Right cardiac atrium (tissue), 5 donors: ENCODE data around the gene CCDC137. TPM values are rescaled to one million over a fixed set of nuclear protein-coding genes. Genes with fewer than 3 reads are reported as not detected.

ENCODE experiments used
- ATAC-seq, 2 donors: fragments of 200-7000 bp; cut with Tn5 transposase; one replicate each; pipeline versions ENCODE4 v1.8.0 to v1.9.1; 2020; ENCODE audit warnings: moderate library complexity in 2 of 2, mild to moderate bottlenecking in 1 of 2
- DNase-seq, 3 donors: peaks; one replicate each; pipeline ENCODE4 v3.0.0-alpha.2; 2020
- H3K27ac ChIP-seq: one replicate; pipeline ENCODE4 v1.5.1; 2013; ENCODE audit warnings: mild to moderate bottlenecking, low read length, control low read depth, moderate library complexity
- H3K27me3 ChIP-seq: one replicate; pipeline ENCODE4 v1.6.1; 2013; ENCODE audit not compliant: control insufficient read depth, insufficient read depth
- H3K4me1 ChIP-seq: one replicate; pipeline ENCODE4 v1.6.1; 2013; ENCODE audit warnings: low read length; ENCODE audit not compliant: control insufficient read depth, insufficient read depth
- H3K4me3 ChIP-seq: one replicate; pipeline ENCODE4 v1.5.1; 2013; ENCODE audit warnings: low read length, control low read depth
- H3K9me3 ChIP-seq: one replicate; pipeline ENCODE4 v1.6.1; 2013; ENCODE audit warnings: low read length; ENCODE audit not compliant: control insufficient read depth
- WGBS: extraction: QIAGEN DNeasy Blood & Tissue Kit; methylation state at CpG from one replicate; pipeline ENCODE4 v1.1.7; 2013; 5-methylcytosine and 5-hydroxymethylcytosine counted together
- intact Hi-C, 4 donors: fragments of 100-400 bp; cut with DNase I; formaldehyde crosslinking; loops; one replicate each; pipeline versions ENCODE4 v1.11.0 to v1.14.0; 2022 to 2023
- polyA plus RNA-seq: library from polyadenylated mRNA; stranded (reverse); fragments of 200-250 nt; gene quantifications from one replicate; pipeline ENCODE4 v1.2.3, GENCODE V29; 2013
- total RNA-seq, 4 donors: library from RNA; stranded (reverse); fragmentation: NEBNext Ultra II Directional; extraction: Animal tissue kit (Norgen Biotek cat#: 25700); gene quantifications; one replicate each; pipeline ENCODE4 v1.2.1, GENCODE V29; 2021
- donor health status: healthy with polysubstance abuse.
- donor health status: DM: no; HTN: yes; CAD: no.
- donor health status: DM: no; HTN: no; CAD: no.
- donor health status: DM: no; HTN: yes; CAD: no; lungs with severe emphysema.
- donor health status: DM: yes; HTN: yes; CAD: no.

Gene CCDC137
- total and polyA plus RNA-seq, 5 donors, result 5.0 to 10.9 (median 7.2) TPM

DNA sequence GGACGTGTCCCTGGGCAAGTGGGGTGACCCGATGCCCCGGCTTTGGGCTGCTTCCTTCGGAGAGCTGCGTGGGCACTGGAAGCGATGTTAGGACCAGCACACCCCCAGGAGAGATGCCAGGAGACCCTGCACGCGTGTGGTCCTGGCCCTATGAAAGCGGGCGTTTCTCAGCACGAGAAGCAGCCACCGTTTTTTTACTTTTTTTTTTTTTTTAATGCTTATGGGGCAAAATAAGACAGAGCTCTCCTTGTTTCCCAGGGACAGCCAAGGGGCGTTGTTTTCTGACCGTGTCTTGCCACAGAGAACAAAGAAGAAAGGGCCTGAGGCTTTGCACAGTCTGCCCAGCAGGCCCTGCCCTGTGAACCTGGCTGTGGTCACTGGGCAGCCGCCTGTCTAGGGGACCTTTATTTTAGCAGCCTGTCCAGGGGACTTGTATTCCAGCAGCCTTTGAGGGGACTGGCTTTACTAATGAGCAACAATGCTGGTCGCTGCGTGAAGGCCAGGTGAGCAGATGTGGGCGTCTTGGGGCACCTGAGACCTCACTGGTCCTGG lies 46.5 kb downstream of the CCDC137 start:
- Histone ChIP-seq H3K27ac (no peak overlapping the region), H3K27me3 (no peaks in the 10 kb centered on the region), H3K4me1 (peaks cover 8% of the 10 kb centered on the region), H3K4me3 (peak overlapping the region; percentile 82), H3K9me3 (no peaks in the 10 kb centered on the region)
- DNase-seq (peak in 1 of 3 donors; percentile 46), ATAC-seq (no peak)
- intact Hi-C loops, result no loop called here
- 40% methylated on average over 18 of the region's 18 CpGs for WGBS

GRCh38 chr17:81713556-81714411 lies 47.2 kb downstream of the CCDC137 start:
- no peak for DNase-seq
- Histone ChIP-seq H3K9me3 (no peaks in the 10 kb centered on the region), H3K27me3 (no peaks in the 10 kb centered on the region), H3K27ac (no peak overlapping the region), H3K4me3 (no peak overlapping the region), H3K4me1 (peaks cover 8% of the 10 kb centered on the region)
- ATAC-seq, result no peak
- WGBS, result 80% methylated on average over 36 of the region's 36 CpGs
- intact Hi-C loops, result no loop called here

DNA sequence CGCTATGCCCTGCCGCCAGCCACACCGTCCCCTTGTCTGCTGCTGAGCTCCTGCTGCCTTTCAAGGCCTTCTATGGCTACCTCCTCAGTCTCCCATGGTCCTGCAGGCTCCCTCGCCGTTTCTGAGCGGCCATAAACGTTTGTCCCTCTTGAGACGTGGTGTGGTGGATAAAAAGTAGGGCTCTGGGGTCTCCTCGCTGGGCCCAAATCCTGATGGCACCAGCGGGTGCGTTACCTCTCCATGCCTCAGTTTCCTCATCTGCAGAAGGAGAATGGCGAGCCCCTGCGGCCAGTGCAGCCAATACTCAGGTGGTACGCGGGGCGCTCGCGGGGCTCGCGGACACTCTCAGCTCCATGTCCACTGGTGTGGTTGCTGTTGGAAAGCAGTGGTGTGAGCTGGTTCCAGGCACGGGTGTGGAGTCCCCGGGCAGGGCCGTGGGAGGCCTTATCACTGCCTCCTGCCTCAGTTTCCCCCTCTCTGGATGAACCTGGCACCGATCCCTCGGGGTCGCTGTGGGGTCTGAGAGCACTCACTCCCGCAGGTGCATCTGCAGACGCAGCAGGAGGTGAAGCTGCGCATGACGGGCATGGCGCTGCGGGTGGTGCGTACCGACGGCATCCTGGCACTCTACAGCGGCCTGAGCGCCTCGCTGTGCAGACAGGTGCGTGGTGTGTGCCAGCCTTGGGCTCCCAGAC lies 48.0 kb downstream of the CCDC137 start:
- Histone ChIP-seq H3K4me3 (no peak overlapping the region), H3K27me3 (no peaks in the 10 kb centered on the region), H3K27ac (no peak overlapping the region), H3K4me1 (peaks cover 8% of the 10 kb centered on the region), H3K9me3 (no peaks in the 10 kb centered on the region)
- intact Hi-C loops, result no loop called here
- DNase-seq, result no peak
- WGBS, result 94% methylated on average over 39 of the region's 39 CpGs
- ATAC-seq, result no peak

- intact Hi-C loops, result no loop called here
- Histone ChIP-seq H3K4me1 (peaks cover 8% of the 10 kb centered on the region), H3K9me3 (no peaks in the 10 kb centered on the region), H3K27ac (no peak overlapping the region), H3K27me3 (no peaks in the 10 kb centered on the region), H3K4me3 (no peak overlapping the region)
- 90% methylated on average over 32 of the region's 32 CpGs for WGBS
- no peak for ATAC-seq
- no peak for DNase-seq
These were observed 48.8 kb downstream of the CCDC137 start for GRCh38 chr17:81715107-81715871.

GRCh38 chr17:81715872-81716673 lies 49.5 kb downstream of the CCDC137 start:
- intact Hi-C loops, result no loop called here
- no peaks in the 10 kb centered on the region for H3K27me3 ChIP-seq
- ATAC-seq (no peak), DNase-seq (peak in 1 of 3 donors; percentile 53)
- H3K27ac ChIP-seq, result no peak overlapping the region
- H3K9me3 ChIP-seq, result no peaks in the 10 kb centered on the region
- peaks cover 3% of the 10 kb centered on the region for H3K4me1 ChIP-seq
- 90% methylated on average over 43 of the region's 43 CpGs for whole genome bisulfite sequencing
- H3K4me3 ChIP-seq, result no peak overlapping the region

DNA sequence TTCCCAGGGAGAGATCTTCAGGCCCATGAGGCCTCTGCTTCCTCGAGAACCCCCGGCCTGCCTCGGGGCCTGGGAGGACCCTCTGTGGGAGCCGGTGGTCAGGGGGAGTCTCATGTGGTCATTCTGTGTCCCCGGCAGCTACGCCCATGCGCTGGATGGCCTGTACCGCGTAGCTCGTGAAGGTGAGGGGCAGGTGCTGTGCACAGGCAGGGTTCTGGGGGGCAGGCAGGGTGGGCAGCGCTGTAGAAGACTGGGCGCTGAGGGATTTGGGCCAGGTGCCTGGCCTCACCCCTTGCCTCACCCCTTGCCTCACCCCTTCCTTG lies 50.1 kb downstream of the CCDC137 start:
- H3K27ac ChIP-seq, result no peak overlapping the region
- DNase-seq (no peak), ATAC-seq (no peak)
- H3K9me3 ChIP-seq, result no peaks in the 10 kb centered on the region
- WGBS, result 94% methylated on average over 12 of the region's 12 CpGs
- H3K4me1 ChIP-seq, result no peaks in the 10 kb centered on the region
- intact Hi-C loops, result no loop called here
- no peaks in the 10 kb centered on the region for H3K27me3 ChIP-seq
- H3K4me3 ChIP-seq, result no peak overlapping the region

- no peaks in the 10 kb centered on the region for H3K4me1 ChIP-seq
- 94% methylated on average over 25 of the region's 25 CpGs for WGBS
- no peaks in the 10 kb centered on the region for H3K9me3 ChIP-seq
- ATAC-seq (no peak), DNase-seq (no peak)
- intact Hi-C loops, result no loop called here
- H3K27ac ChIP-seq, result no peak overlapping the region
- H3K4me3 ChIP-seq, result no peak overlapping the region
- H3K27me3 ChIP-seq, result no peaks in the 10 kb centered on the region
These were observed 50.7 kb downstream of the CCDC137 start for GRCh38 chr17:81717049-81717765.

- Histone ChIP-seq H3K4me1 (no peaks in the 10 kb centered on the region), H3K9me3 (no peaks in the 10 kb centered on the region), H3K27ac (no peak overlapping the region), H3K4me3 (no peak overlapping the region), H3K27me3 (no peaks in the 10 kb centered on the region)
- DNase-seq (no peak), ATAC-seq (no peak)
- 96% methylated on average over 9 of the region's 9 CpGs for WGBS
- intact Hi-C loops, result no loop called here
These were observed 51.2 kb downstream of the CCDC137 start for GRCh38 chr17:81717766-81718089.

DNA sequence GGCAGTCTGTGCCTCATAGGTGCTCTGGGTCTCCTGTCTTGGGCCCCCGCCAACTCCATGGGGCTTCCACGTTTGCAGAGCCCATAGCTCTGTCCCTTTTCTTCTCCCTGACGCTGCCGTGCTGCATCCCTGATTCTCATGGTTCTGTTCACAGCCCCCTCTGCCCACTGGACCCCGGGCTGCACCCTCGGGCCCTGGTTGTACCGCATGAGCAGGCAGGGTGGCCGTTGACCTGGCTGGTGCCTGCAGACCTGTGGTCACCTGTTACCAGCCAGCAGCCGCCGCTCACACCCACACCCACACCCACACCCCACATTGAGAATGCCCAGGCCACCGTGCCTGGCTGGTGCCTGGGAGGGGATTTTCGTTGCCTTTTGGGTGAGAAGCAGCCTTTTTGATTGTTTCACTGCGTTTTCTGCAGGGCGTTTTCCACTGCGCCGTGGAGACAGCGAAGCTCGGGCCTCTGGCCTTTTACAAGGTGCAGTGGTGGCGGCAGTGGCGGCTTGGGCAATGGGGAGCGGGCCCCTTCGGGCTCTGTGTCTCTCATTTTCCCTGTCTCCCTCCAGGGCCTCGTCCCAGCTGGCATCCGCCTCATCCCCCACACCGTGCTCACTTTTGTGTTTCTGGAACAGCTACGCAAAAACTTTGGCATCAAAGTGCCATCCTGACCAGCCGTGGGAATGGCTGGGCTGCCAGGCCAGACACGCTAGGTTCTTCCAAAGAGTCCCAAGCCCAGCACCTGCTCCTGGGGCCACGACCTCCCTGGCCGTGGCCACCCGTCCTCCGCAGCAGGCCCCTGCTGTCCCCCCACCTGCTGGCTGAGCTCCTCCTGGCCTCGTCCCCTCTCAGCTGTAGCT lies 53.1 kb downstream of the CCDC137 start:
- Histone ChIP-seq H3K27me3 (no peaks in the 10 kb centered on the region), H3K27ac (no peak overlapping the region), H3K4me3 (no peak overlapping the region), H3K9me3 (no peaks in the 10 kb centered on the region), H3K4me1 (no peaks in the 10 kb centered on the region)
- intact Hi-C loops, result no loop called here
- WGBS, result 87% methylated on average over 32 of the region's 33 CpGs
- no peak for ATAC-seq
- no peak for DNase-seq
